ENCODE results near the gene OSBP2.

DNA sequence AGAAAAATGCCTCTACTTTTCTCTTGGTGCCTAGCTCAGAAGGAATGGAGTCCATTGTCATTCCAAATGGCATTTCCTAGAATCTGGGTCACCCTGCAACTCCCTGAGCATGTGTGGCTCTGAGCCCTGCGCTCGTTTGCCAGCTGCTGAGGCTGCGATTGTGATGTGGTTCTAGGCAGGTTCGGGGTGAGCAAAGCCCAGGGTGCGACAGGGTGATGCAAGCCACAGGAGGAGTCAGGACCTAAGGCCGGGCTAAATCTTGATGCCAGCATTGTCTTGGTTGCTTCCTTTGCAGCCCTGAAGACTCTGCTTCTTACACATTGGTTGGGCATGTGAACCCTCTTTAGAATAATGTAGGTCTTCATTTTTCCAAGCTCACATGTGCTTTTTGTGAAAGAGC lies 142.9 kb downstream of the OSBP2 start:
- no peak for TF ChIP-seq CTCF (IDR thresholded peaks at IDR 0.05)
- no peak for TF ChIP-seq POLR2A (IDR thresholded peaks at IDR 0.05)

Data from right lobe of liver (tissue), 4 donors.